ENCODE results near the gene HLA-DQA2.
"Not testable (repeated sequence)": the region's sequence is repeated elsewhere in the genome, so short reads cannot be mapped to it uniquely, and the experiment has no call there.

Gene HLA-DQA2

GRCh38 chr6:32741031-32741960, at the start of gene HLA-DQA2:
Gene HLA-DQA2, plus strand, starts transcription at chr6:32741391. Its CDS starts 53 bp downstream, at chr6:32741444.
- DNase-seq: no peak

DNA sequence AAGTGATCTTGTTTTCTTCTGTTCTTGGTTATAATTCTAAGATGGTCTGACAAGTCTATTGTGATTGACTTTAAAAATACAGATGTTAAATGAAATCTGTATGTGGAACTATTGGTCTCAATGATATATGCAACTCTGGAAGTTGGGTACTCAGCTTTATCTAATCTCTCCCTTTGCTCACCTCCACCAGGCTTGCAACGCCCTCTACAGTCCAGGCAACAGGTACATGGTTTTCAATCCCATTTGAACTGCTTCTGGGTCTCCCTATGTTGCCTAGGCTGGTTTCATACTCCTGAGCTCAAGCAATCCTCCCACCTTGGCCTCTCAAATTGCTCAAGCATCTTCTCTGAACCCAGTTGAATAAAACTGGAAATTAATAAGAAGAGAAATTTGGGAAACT, 49.2 kb upstream of the HLA-DQA2 start:
- DNase-seq: no peak

DNA sequence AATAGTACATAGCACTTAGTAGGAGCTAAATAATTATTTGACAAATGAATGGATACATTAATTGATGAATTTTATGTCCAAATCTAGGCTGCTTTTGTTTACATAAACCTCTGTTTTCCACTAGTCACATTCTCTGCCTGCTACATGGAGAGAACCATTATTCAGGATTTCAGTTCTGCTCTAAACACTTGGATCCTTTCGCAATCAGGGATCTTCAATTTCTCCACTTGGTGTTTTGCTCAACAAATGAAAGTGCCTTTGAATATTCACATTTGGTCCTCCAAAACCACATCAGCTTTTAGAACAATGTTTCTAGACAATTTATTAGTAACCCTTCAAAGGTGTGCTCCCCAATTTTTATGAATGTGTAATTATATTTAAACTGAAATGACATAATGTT, 44.2 kb upstream of the HLA-DQA2 start:
- DNase-seq: no peak

- peak; percentile 46 to 54 for DNase-seq
Observed at GRCh38 chr6:32700391-32701040, 40.7 kb upstream of the HLA-DQA2 start.

DNA sequence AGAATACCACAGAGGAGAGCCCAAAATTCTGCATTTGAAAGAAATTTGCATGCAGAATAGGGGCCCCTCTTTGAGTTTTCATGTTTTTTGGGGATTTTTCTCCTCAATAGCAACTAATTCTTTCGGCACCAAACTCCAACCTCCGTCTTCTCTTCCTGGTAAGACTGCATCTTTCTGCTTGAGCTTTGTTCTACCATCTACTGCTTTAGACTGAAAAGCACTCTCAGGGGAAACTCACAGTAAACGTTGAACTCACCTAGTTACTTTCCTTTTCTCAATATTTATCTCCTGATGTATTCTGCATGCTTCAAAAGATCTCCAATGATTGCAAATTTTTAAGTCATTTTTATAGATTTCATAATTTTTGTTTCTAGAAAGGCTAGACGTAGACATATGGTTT, 37.8 kb upstream of the HLA-DQA2 start:
- DNase-seq: no peak

- not testable (repeated sequence) for DNase-seq
Observed at GRCh38 chr6:32705164-32705563, 36.0 kb upstream of the HLA-DQA2 start.

DNA sequence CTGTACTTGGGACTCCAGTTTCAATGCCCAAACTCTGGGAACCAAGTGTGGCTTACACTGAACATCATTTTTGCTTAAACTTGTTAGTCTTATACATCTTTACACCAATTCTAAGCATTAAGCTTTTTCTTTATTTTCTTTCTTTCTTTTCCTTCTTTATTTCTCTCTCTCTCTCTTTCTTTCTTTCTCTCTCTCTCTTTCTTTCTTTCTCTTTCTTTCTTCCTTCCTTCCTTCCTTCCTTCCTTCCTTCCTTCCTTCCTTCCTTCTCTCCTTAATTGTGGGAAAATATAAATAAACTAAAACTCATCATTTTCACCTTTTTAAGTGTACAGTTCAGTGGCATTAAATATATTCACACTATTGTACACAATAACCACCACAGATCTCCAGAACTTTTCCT, 31.6 kb upstream of the HLA-DQA2 start:
- no peak for DNase-seq

GRCh38 chr6:32713241-32713640, 27.9 kb upstream of the HLA-DQA2 start:
- no peak for DNase-seq

DNA sequence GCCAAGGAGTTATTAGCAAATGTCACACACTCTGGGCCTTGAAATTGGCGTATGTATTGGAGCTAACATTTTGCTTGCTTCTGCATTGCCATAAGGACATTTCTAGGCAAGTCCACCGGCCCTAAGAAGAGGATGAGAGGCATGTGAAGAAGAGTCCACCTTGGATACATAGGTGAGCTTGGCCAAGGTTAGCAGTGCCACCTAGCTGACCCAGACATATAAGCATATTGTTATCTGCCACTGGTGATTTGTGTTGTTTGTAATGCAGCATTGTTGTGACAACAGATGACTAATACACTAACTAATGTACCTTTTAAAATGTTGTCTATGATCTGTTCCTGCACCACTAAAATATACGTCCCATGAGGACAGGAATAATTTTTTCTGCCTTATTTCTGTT, 24.8 kb upstream of the HLA-DQA2 start:
- no peak for DNase-seq

DNA sequence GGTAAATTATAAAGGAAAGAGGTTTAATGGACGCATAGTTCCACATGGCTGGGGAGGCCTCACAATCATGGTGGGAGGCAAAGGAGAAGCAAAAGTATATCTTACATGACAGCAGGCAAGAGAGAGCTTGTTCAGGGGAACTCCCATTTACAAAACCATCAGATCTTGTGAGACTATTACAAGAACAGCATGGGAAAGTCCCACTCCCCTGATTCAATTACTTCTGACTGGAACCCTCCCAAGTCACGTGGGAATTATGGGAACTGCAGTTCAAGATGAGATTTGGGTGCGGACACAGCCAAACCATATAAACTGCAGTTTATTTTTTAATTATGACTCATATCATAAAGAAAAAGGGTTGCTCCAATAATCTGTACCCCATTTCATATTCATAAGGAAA, 22.3 kb upstream of the HLA-DQA2 start:
- DNase-seq: no peak

- DNase-seq: no peak
Observed at GRCh38 chr6:32738126-32738525, 3.1 kb upstream of the HLA-DQA2 start.

- no peak for DNase-seq
Observed at GRCh38 chr6:32742374-32742773, 1.2 kb downstream of the HLA-DQA2 start.

- DNase-seq: no peak
Observed at GRCh38 chr6:32744776-32745175, 3.6 kb downstream of the HLA-DQA2 start.

GRCh38 chr6:32745649-32746048, 4.5 kb downstream of the HLA-DQA2 start:
- DNase-seq: not testable (repeated sequence)

DNA sequence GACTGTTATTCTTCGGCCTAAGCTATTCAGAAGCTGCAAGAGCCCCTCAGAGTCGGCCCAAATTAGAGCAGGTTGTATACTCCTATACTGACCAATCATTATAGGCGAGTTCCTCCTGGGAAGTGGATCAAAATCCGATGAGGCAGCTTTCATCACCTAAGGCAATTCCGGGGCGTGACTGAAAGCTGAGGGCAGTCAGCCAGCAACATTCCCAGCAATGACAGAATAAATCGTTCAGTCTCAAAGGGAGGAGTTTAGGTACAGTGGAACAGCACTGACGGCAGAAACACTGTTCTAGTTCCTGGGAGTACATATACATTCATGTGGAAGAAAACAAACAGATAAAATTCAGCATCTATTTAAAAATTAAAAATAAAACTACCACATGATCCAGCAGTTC, 11.4 kb downstream of the HLA-DQA2 start:
- no peak for DNase-seq

- DNase-seq: no peak
Observed at GRCh38 chr6:32759669-32760068, 18.5 kb downstream of the HLA-DQA2 start.

DNA sequence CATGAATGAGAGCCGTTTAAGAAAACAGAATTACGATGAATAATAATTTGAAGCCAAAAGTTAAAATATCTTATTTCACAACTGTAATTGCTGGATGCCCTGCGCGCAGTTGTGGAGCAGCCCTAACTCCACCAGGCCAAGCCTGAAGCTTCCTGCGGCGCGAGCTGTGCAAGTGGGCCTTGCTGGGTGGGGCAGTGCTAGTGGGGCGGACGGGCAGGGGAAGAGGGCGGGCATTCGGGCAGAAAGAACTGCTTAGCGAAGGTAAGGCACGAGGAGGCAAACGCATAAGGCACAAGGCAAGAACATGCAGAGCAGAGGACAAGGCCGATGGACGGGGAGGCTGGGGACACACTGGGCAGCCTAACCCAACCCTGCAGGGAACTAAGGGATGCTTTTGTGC, 19.9 kb downstream of the HLA-DQA2 start:
- DNase-seq: no peak

DNA sequence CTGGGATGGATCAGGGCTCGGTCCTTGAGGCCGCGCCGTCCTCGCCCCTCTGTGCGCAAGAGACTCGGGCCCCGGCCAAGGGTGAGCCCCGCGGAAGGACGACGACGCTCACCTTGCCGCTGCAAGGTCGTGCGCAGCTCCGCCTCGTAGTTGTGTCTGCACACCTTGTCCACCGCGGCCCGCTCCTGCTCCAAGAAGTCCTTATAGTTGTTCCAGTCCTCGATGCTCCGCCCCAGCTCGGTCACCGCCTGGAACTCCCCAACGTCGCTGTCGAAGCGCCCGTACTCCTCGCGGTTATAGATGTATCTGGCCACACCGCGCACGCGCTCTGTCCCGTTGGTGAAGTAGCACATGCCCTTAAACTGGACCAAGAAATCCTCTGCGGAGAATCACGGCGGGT, 20.4 kb downstream of the HLA-DQA2 start:
- DNase-seq: no peak

DNA sequence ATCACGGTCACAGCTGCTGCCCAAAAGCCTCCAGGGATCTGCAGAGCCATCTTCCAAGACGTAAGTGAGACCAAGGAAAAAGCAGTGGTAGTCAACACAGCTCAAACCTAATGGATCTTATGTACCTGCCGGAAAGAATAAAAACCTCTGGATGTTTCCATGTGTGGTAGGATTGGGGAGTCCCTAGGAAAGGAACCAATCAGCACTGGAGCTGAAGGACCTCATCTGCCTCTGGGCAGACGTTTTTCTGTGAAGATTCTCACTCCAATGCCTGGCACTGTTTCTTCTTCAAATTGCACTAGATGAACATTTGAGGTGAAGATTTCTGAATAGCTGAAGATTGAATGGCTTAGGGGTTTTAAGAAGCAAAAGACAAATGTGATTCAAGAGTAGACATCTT, 22.2 kb downstream of the HLA-DQA2 start, which contains the start of gene HLA-DQB2:
HLA-DQB2 (minus strand) TSS at position 112 of the 400 bp plus-strand sequence; CDS start at position 50, 62 bp downstream.
- no peak for DNase-seq

GRCh38 chr6:32764048-32764447, 22.9 kb downstream of the HLA-DQA2 start:
- DNase-seq: no peak

GRCh38 chr6:32772656-32773055, 31.5 kb downstream of the HLA-DQA2 start:
- DNase-seq: no peak

DNA sequence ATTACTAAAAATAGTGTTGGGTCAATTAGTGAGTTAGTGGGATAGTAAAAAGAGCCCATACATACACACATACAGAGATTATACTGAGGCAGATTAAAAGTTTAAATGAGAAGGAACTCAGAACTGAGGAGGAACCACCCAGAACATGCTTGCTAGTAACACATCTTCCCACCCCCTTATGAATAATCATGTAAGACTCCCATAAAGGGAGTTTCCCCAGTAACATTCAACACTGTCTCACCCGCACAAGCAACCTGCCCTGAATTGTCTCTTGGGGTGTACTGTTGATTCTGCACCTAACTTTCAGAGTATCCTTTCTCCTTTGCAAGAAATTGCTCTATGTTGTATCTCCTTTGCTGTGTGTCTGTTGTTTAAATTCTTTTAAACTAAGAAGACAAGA, 33.2 kb downstream of the HLA-DQA2 start:
- no peak for DNase-seq

DNA sequence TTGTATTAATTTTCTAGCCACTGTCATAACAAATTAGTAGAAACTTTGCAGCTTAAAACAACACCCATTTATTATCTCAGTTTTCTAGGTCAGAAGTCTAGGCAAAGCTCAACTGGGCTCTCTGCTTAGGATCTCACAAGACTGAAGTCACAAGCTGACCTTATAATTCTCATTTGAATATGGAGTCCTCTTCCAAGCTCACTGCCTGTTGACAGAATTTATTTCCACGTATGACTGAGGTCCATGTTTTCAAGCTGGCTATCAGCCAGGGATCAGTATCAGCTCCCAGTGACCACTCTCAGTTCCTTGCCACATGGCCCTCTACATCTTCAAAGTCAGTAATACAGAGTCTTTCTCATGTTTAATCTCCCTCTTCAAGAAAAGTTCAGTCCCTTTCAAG, 33.9 kb downstream of the HLA-DQA2 start:
- no peak for DNase-seq

DNA sequence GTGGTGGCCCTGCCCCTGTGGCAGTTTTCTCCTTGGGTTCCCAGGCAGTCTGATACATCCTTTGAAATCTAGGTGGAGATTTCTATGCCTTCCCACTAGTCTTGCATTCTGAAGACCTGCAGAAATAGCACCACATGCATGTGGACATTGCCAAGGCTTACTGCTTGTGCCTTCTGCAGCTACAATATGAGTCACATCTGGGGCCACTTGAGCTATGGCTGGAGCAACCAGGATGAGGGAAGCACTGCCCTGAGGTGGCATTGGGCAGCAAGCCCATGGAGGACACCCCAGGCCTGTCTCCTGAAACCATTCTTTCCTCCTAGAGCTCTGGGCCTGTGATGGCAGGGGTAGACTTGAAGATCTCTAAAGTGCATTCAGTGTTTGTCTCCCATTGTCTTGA, 37.8 kb downstream of the HLA-DQA2 start:
- no peak for DNase-seq

All from Kasumi-1 (cell line).